NB4 (cell line): ENCODE data around the gene MRPS31.
"Not testable (repeated sequence)": the region's sequence is repeated elsewhere in the genome, so short reads cannot be mapped to it uniquely, and the experiment has no call there.

Experiments used
- TF ChIP-seq, protein P1 (sequence below): IDR thresholded peaks from one replicate; pipeline ENCODE4 v1.5.1; 2012; ENCODE audit warnings: low read depth, low read length
- TF ChIP-seq, protein P2 (sequence below): IDR thresholded peaks from 2 replicates; pipeline ENCODE4 v1.6.1; 2011; ENCODE audit warnings: low read depth, low read length

GRCh38 chr13:40735232-40735548 lies 35.8 kb downstream of the MRPS31 start:
- TF ChIP-seq, protein P1, sequence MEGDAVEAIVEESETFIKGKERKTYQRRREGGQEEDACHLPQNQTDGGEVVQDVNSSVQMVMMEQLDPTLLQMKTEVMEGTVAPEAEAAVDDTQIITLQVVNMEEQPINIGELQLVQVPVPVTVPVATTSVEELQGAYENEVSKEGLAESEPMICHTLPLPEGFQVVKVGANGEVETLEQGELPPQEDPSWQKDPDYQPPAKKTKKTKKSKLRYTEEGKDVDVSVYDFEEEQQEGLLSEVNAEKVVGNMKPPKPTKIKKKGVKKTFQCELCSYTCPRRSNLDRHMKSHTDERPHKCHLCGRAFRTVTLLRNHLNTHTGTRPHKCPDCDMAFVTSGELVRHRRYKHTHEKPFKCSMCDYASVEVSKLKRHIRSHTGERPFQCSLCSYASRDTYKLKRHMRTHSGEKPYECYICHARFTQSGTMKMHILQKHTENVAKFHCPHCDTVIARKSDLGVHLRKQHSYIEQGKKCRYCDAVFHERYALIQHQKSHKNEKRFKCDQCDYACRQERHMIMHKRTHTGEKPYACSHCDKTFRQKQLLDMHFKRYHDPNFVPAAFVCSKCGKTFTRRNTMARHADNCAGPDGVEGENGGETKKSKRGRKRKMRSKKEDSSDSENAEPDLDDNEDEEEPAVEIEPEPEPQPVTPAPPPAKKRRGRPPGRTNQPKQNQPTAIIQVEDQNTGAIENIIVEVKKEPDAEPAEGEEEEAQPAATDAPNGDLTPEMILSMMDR = not testable (repeated sequence)
- TF ChIP-seq, protein P2, sequence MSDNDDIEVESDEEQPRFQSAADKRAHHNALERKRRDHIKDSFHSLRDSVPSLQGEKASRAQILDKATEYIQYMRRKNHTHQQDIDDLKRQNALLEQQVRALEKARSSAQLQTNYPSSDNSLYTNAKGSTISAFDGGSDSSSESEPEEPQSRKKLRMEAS = not testable (repeated sequence)
